HL-60 (cell line): ENCODE measurements around the gene URB1.

Experiments
- DNase-seq, 2 experiments: peaks; one replicate each; pipeline ENCODE4 v3.0.0-alpha.2; 2010 to 2020; ENCODE audit warnings: low read depth in 1 of 2, low spot score in 1 of 2
- H3K27ac ChIP-seq: fragments of 250-450 bp; sonication (Bioruptor Pico); replicated peaks from 2 replicates; pipeline ENCODE4 v1.5.1; 2020; ENCODE audit warnings: mild to moderate bottlenecking, moderate library complexity
- H3K27me3 ChIP-seq: fragments of 250-450 bp; sonication (Bioruptor Pico); 2 replicates; pipeline ENCODE4 v1.5.1; 2021; ENCODE audit warnings: mild to moderate bottlenecking, moderate library complexity; ENCODE audit not compliant: insufficient read depth, poor library complexity, severe bottlenecking
- H3K4me3 ChIP-seq: replicated peaks from 2 replicates; pipeline ENCODE4 v1.5.1; 2011; ENCODE audit warnings: mild to moderate bottlenecking, control low read depth, low read length; ENCODE audit not compliant: insufficient read depth
- CTCF ChIP-seq: IDR thresholded peaks from one replicate; pipeline ENCODE4 v1.5.1; 2011; ENCODE audit warnings: low read length, control low read depth, inconsistent platforms; ENCODE audit not compliant: insufficient read depth
- GABPA ChIP-seq: IDR thresholded peaks from 2 replicates; pipeline ENCODE4 v1.6.1; 2012; ENCODE audit warnings: low read depth
- POLR2AphosphoS5 ChIP-seq: IDR thresholded peaks from 2 replicates; pipeline ENCODE4 v1.6.1; 2012; ENCODE audit warnings: low read depth
- REST ChIP-seq: IDR thresholded peaks from 2 replicates; pipeline ENCODE4 v1.6.1; 2012; ENCODE audit warnings: low read depth; ENCODE audit not compliant: insufficient replicate concordance
- SPI1 ChIP-seq: IDR thresholded peaks from 2 replicates; pipeline ENCODE4 v1.6.1; 2012; ENCODE audit warnings: low read depth, mild to moderate bottlenecking, borderline replicate concordance

URB1 gene

GRCh38 chr21:32356874-32357395 lies 35.9 kb downstream of the URB1 start:
- no peak overlapping the region for H3K4me3 ChIP-seq
- no peak overlapping the region for H3K27ac ChIP-seq
- no peak for DNase-seq
- TF ChIP-seq CTCF (no peak), SPI1 (no peak), POLR2AphosphoS5 (no peak), REST (no peak), GABPA (no peak)
- no peaks in the 10 kb centered on the region for H3K27me3 ChIP-seq

GRCh38 chr21:32353002-32353711 lies 39.7 kb downstream of the URB1 start:
- no peak for DNase-seq
- Histone ChIP-seq H3K4me3 (no peak overlapping the region), H3K27ac (no peak overlapping the region), H3K27me3 (no peaks in the 10 kb centered on the region)
- TF ChIP-seq GABPA, result no peak
- no peak for TF ChIP-seq POLR2AphosphoS5

- no peaks in the 10 kb centered on the region for H3K27me3 ChIP-seq
- TF ChIP-seq REST, result no peak
- TF ChIP-seq POLR2AphosphoS5, result no peak
- TF ChIP-seq GABPA, result no peak
- TF ChIP-seq CTCF, result no peak
- TF ChIP-seq SPI1, result no peak
- no peak overlapping the region for H3K4me3 ChIP-seq
- no peak for DNase-seq
- no peak overlapping the region for H3K27ac ChIP-seq
These were observed 40.3 kb downstream of the URB1 start for GRCh38 chr21:32352526-32352925.

GRCh38 chr21:32351428-32351827 lies 41.4 kb downstream of the URB1 start:
- no peak overlapping the region for H3K27ac ChIP-seq
- no peak overlapping the region for H3K4me3 ChIP-seq
- DNase-seq, result no peak
- TF ChIP-seq POLR2AphosphoS5 (no peak), REST (no peak), CTCF (no peak), SPI1 (no peak), GABPA (no peak)
- H3K27me3 ChIP-seq, result no peaks in the 10 kb centered on the region
